ENCODE data around the gene KCNK13.
"Not testable (repeated sequence)": the region's sequence is repeated elsewhere in the genome, so short reads cannot be mapped to it uniquely, and the experiment has no call there.

KCNK13 gene

DNA sequence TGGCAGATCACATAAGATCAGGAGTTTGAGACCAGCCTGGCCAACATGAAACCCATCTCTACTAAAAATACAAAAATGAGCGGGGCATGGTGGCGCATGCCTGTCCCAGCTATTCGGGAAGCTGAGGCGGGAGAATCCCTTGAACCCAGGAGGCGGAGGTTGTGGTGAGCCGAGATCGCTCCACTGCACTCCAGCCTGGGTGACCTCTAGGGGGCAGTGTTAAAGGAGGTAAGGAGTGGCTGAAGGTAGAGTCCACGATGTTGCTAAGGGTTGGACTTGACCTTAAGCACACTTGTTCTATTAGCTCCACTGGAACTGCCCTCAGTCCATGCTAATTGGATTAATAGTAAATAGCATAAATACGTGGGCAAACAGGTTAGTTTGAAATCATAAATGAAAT lies 132.1 kb downstream of the KCNK13 start:
- no peak for DNase-seq (ENCODE audit: low read depth)

DNA sequence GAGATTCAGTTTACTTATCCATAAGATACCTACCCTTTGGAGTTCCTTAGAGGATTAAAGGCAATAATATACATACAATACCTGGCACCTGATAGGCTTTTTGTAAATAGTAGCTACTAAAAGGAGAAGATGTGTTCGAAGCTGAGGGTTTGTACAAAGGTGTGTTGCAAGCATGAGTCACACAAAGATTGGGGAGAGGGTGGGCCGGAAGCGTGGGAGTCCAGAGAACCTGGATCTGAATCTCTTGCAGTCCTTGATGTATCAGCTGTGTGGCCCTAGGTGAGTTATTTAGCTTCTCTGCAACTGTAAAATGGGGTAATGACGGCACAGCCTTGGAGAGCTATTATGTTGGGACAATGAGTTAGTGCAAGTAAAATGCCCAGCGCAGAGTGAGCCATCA lies 132.9 kb downstream of the KCNK13 start:
- DNase-seq (ENCODE audit: low read depth): no peak

DNA sequence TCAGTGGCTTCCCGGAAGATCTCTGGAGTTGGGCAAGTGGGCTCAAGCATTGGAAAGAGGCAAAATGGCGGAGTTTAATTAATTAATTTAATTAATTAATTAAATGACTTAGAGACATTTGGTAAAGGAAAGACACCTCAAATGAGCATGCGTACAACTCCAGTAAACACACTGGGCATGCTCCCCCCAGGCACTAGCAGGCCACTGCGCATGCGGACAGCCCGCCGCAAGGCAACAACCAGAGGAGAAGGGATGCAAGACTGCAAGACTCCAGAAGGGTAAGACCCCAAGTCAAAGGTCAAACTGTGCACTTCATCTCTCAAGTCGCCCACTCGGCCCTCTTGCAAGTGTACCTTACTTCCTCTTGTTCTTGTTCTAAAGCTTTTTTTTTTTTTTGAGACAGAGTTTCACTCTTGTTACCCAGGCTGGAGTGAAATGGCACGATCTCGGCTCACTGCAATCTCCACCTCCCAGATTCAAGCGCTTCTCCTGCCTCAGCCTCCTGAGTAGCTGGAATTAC lies 136.8 kb downstream of the KCNK13 start:
- DNase-seq (ENCODE audit: low read depth): no peak

DNA sequence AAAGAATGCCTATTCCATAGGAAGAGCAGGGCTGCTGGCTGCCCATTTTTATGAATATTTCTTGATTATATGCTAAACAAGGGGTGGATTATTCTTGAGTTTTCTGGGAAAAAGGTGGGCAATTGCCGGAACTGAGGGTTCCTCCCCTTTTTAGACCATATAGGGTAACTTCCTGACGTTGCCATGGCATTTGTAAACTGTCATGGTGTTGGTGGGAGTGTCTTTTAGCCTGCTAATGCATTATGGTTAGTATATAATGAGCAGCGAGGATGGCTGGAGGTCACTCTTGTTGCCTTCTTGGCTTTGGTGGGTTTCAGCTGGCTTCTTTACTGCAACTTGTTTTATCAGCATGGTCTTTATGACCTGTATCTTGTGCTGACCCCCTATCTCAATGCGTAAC lies 138.8 kb downstream of the KCNK13 start:
- not testable (repeated sequence) for DNase-seq (ENCODE audit: low read depth)

DNA sequence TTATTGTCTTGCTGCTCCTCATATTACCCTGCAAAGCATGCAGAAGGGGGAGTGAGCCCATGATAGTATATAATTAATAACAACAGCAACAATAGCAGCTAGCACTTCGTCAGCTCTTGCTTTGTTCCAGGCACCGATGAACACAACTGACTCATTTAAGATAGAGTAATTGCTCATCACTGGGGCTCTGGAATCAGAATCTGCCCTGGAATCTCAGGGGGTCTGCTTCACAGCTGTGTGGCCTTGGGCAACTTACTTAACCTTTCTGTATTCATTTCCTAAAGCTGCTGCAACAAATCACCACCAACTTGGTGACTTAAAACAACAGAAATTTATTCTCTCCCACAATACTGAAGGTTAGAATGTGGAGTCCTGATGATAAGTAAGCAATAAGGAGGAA lies 139.6 kb downstream of the KCNK13 start:
- DNase-seq (ENCODE audit: low read depth): no peak

DNA sequence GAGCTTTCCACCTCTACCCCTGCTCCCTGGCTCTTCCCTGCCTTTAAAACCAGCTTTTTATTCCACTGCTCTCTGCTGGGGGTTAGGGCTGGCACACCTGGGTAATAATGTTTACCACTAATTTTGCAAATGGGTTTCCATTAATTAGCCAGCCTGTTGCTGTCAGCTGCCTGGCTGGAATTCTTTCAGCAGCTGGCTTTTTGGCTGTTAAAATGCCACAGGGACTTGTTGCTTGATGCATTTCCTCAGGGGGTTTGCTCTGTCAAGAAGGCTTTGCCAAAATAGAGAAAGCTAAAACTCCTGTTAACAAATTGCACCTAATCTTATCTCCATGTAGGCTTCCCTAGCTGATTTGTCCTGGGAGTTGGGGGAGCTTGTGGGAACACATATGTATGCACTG lies 142.7 kb downstream of the KCNK13 start:
- no peak for DNase-seq (ENCODE audit: low read depth)

DNA sequence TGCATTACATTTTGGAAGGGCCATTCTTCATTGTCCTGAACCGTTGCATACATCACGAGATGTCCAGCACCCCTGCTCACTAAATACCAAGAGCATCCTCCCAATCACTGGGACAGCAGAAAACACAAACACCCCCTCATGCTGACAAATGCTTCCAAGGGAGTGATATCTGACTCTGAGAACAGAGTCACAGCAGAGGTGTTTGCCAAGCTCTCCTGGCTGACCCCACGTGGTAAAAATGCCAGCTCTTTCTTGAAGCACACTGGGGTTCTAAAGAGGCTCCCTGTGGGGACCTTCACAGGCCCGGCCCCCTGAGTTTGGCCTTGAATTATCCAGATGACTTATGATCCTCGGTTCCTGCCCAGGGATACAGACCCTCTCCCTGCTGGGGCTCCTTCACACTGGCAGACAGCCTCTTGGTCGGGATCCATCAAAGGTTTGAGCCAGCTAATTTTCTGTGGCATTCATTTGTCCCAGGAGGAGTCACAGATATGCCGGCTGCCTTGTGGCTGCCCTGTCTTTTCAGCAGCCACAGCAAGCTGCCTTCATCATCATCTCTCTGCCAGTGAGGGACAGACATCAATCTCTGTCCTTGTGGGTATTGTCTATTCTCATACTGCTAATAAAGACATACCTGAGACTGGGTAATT lies 151.4 kb downstream of the KCNK13 start:
- DNase-seq (ENCODE audit: low read depth): no peak

DNA sequence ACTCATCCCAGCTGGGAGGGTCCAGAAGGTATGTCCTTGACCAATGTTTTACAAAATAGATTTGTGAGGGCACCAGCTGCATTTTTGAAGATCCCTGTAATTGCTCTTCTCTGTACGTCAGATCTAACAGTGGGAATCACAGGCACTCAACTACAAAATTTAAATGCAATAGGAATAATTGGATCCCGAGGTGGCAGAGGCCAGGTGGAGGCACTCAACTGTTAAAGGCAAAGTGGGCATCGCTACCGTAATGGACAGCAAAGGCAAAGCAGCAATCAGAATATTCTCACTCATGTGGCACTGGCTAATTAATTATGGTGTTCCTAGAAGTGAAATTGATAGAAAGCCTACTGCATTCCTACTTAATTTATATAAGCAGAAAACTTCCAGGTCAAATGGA lies 166.7 kb downstream of the KCNK13 start:
- no peak for DNase-seq (ENCODE audit: low read depth)

DNA sequence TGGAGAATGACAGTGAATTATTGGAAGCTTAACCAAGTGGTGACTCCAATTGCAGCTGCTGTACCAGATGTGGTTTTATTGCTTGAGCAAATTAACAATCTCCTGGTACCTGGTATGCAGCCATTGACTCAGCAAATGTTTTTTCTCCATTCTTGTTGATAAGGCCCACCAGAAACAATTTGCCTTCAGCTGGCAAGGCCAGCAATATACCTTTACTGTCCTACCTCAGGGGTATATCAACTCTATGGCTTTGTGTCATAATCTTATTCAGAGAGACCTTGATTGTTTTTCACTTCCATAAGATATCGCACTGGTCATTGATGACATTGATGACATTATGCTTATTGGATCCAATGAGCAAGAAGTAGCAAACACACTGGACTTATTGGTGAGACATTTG lies 168.1 kb downstream of the KCNK13 start:
- DNase-seq (ENCODE audit: low read depth): not testable (repeated sequence)

Measured in stimulated activated CD8-positive, alpha-beta memory T cell treated with anti-CD3 and anti-CD28 coated beads, Interleukin-15, amount 100 ng/mL, for 1 hour (primary cell).